A549 (cell line): ENCODE results near the gene ARHGEF10L.

Source experiments
- CEBPB ChIP-seq, 2 experiments: fragments of >200 bp in 1 of 2; sonication (Bioruptor Twin) in 1 of 2; formaldehyde crosslinking in 1 of 2; IDR thresholded peaks; 2 replicates each; pipeline ENCODE4 v1.6.1; 2012 to 2016
- CHD2 ChIP-seq: fragments of 150-350 bp; IDR thresholded peaks from 2 replicates; pipeline ENCODE4 v1.6.1; 2014; ENCODE audit warnings: low read length; ENCODE audit not compliant: partially characterized antibody
- CTCF ChIP-seq: fragments of >200 bp; sonication (Bioruptor Twin); formaldehyde crosslinking; IDR thresholded peaks from 3 replicates; pipeline ENCODE4 v1.5.1; 2016
- EP300 ChIP-seq, 2 experiments: fragments of >200 bp; sonication (Bioruptor Twin); formaldehyde crosslinking; IDR thresholded peaks; 2 replicates in 1 of 2; 3 replicates in 1 of 2; pipeline ENCODE4 v1.6.1; 2016 to 2017
- FOXS1 ChIP-seq: fragments of 250-450 bp; sonication (Bioruptor Pico); IDR thresholded peaks from 2 replicates; pipeline ENCODE4 v1.5.0; 2020; ENCODE audit warnings: mild to moderate bottlenecking, moderate library complexity
- HOXA7 ChIP-seq: fragments of 250-450 bp; sonication (Bioruptor Pico); IDR thresholded peaks from 2 replicates; pipeline ENCODE4 v1.5.0; 2020; ENCODE audit warnings: mild to moderate bottlenecking, moderate library complexity
- HOXB5 ChIP-seq: fragments of 250-450 bp; sonication (Bioruptor Pico); IDR thresholded peaks from 2 replicates; pipeline ENCODE4 v1.5.0; 2020; ENCODE audit warnings: mild to moderate bottlenecking, moderate library complexity
- KDM1A ChIP-seq: fragments of 200-600 bp; sonication (generic); IDR thresholded peaks from 2 replicates; pipeline ENCODE4 v1.6.1; 2016; ENCODE audit warnings: low read depth, mild to moderate bottlenecking
- MAX ChIP-seq: IDR thresholded peaks from 2 replicates; pipeline ENCODE4 v1.6.1; 2012
- MYC ChIP-seq: IDR thresholded peaks from 2 replicates; pipeline ENCODE4 v1.6.1; 2012; ENCODE audit warnings: mild to moderate bottlenecking, inconsistent platforms, low read length, improper control_type of control experiment, borderline replicate concordance
- POLR2A ChIP-seq: IDR thresholded peaks from 2 replicates; pipeline ENCODE4 v1.6.1; 2012; ENCODE audit warnings: mild to moderate bottlenecking, low read length
- RCOR1 ChIP-seq: fragments of 150-350 bp; IDR thresholded peaks from 2 replicates; pipeline ENCODE4 v1.6.1; 2014; ENCODE audit warnings: antibody characterized with exemption, low read length, low read depth
- REST ChIP-seq: fragments of 200-600 bp; sonication (generic); IDR thresholded peaks from 2 replicates; pipeline ENCODE4 v1.6.1; 2016; ENCODE audit warnings: antibody characterized with exemption, mild to moderate bottlenecking, moderate library complexity
- SMC3 ChIP-seq: fragments of >200 bp; sonication (Bioruptor Twin); formaldehyde crosslinking; IDR thresholded peaks from 3 replicates; pipeline ENCODE4 v1.6.1; 2018; ENCODE audit warnings: inconsistent platforms

DNA sequence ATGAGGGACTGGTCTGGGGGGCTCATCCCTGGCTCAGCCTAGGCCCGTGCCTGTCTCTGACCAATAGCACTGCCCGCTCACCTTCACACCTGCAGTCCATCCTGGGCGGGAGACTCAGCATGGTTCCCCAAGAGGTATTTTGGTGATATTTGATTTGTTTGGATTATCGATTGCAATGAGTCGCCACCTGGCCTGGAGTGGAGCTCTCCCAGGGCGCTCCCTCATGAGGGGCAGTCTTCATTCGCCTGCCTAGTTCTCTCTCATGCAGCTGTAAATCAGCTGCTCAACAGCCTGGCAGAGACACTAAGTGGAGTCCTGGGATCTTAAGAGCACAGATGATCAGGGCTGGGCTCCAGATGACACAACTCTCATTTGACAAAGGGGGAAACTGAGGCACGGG, 125.6 kb downstream of the ARHGEF10L start:
- TF ChIP-seq CTCF (no peak), HOXB5 (CRISPR knock-in tag) (no peak), EP300 (IDR thresholded peaks at IDR 0.05) (no peak), HOXA7 (CRISPR knock-in tag) (no peak), FOXS1 (no peak), CEBPB (IDR thresholded peaks at IDR 0.05) (no peak), REST (no peak), SMC3 (no peak), MYC (no peak), KDM1A (no peak), CHD2 (no peak), MAX (no peak), POLR2A (no peak), RCOR1 (no peak)
